Activated effector memory CD4-positive, alpha-beta T cell treated with Interleukin-2 at 50 U/mL for 16 hours (primary cell): Measurements from ENCODE around the gene SULT6B1.
"Not testable (repeated sequence)": the region's sequence is repeated elsewhere in the genome, so short reads cannot be mapped to it uniquely, and the experiment has no call there.

Experiments used
- DNase-seq: peaks from one replicate; pipeline ENCODE4 v3.0.0-alpha.2; 2020

The SULT6B1 gene

DNA sequence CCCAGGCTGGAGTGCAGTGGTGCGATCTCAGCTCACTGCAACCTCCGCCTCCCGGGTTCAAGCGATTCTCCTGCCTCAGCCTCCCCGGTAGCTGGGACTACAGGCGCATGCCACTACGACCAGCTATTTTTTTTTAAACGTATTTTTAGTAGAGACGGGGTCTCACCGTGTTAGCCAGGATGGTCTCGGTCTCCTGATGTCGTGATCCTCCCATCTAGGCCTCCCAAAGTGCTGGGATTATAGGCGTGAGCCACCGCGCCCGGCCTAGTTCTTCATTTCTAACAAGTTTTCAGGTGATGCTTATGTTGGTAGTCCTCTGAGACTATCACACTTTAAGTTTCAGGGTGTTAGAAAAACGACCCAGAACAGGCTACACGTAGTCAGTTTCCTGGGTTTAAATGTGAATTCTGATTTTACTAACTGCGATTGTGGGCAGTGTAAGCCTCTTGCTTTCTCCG, 7.4 kb upstream of the SULT6B1 start:
- not testable (repeated sequence) for DNase-seq

DNA sequence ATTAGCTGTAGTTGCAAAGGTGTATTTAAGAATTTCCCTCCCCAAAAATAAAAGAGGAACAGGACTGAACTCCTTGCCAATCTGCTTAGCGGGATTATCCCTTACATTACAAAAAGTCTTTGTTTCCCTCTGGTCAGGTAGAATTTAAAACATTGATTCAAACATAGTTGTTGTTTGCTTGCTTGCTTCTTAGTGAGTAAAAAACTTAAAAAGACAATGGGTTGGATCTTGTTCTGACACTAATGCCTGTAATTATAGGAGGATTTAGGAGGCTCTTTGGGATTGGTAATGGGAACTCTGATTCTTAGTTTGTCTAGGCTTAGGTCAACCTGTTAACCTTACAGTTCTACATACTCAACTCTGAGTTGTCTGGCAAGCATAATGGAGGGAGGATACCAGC, 4.1 kb upstream of the SULT6B1 start:
- DNase-seq: no peak

DNA sequence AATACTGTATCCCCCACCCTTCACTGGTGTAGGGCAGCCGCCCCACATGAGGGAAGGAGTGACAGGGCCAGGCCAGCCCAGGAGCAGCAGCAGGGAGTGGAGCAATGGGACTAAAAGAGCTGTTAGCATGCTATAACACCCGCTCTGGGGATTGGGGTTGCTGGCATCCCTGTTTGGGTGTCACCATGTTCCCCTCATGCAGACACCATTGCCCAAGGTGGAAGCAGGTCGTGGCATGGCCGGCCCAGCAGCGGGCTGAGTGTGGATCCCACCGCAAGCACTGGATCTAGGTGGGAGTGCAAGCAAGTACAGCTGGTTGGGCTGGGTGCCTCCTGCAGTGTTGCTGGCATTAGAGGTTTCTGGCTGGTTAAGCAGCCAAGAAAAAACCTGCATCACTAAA, 3.3 kb upstream of the SULT6B1 start:
- no peak for DNase-seq

DNA sequence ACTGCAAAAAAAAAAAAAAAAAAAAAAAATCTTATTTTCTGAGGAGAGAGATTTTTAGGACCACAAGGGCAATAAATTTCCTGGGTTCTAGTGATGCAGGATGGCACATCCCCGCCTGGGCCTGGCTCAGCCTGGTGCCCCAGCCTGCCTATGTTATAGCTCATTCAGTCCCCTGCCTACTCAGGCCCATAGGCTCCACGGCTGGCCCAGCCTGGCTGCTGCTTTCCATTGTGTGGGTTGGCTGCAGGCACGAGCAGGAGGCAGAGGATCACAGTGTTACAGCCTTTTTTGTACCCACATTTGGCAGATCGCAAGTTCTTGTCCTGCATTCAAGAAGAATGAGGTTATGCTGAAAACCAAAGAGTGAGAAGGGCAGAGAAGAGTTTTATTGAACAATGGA, 2.8 kb upstream of the SULT6B1 start:
- DNase-seq: no peak

DNA sequence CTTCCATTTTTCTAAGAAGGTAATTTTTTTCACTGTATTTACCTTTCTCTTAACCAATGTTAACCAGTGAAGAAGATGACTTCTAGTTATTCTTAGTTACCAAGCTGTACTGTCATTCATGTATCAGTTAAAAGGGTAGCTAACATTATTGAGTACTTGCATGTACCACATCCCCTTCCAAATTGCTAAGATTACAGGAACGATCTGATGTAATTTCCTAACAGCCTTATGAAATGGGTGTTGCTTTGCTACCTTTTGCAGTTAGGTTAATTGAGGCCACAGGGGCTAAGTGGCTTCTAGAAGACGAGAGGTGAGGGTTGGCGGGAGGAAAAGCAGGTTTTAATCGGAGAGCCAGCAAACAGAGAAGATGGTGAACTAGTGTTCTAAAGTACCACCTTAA, 1.8 kb upstream of the SULT6B1 start:
- no peak for DNase-seq

DNA sequence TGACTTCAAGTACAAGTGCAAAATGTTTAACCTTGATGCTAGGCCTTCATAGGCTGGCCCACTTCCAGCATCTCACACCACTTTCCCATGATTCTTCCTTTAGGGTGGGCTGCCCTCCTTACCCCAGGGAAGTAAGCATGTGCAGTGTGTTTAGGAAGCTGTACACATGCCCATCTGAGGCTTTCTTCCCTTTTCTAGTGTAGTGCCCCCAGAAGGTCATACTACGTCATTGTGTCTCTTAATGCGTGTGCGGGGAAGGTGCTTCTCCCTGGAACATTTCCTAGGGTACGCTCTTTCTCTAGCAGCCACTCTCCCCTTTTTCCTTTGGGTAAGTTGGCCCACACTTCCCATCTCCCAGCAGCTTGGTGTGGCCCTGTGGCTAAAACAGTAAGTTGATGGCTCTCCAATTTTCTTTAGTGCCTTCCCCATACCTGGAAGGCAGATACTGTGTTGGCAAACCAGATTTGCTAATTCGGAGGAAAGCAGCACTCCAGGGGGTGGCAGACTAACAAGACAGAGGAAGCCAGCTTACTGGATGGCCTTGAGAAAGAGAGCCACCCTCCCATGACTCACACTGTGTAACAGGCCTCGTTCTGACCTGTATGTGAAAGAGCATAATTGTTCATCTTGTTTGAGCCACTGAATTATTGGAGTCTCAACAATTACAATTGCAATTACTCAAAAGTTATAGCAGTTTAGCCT, 1.1 kb upstream of the SULT6B1 start:
- no peak for DNase-seq

DNA sequence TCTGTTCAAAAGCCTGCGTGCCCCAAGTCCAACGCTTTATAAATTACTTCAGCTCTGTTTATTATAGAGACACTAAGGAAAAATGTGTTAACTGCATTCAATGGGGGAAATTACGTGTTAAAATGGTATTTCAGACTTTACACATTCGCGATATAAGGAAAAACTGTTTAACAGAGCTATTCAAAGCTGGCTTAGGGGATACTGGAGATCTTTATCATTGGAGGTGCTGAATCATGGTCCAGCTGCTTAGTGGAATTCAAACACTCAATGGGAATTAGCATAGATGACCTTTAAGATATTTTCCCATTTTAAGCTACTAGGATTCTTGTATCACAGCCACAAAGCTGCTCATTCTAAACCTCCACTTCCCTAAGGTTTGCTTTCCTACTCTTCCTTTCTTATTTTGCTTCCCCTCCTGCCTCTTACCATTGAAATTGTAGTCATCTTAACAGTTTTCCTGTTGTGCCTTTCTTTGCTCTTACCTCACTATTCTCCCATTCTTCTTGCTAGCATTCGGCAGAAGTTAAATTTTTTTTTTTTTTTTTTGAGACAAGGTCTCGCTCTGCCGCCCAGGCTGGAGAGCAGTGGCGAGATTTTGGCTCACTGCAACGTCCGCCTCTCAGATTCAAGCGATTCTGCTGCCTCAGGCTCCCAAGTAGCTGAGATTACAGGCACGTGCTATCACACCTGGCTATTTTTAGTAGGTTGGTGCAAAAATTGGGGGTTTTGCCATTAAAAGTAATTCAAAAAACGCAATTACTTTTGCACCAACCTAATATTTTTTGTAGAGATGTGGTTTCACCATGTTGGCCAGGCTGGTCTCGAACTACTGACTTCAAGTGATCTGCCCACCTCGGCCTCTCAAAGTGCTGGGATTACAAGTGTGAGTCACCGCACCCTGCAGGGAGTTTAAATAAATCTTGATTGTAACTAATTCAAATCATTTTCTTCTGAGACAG, 6.5 kb downstream of the SULT6B1 start:
- DNase-seq: no peak

DNA sequence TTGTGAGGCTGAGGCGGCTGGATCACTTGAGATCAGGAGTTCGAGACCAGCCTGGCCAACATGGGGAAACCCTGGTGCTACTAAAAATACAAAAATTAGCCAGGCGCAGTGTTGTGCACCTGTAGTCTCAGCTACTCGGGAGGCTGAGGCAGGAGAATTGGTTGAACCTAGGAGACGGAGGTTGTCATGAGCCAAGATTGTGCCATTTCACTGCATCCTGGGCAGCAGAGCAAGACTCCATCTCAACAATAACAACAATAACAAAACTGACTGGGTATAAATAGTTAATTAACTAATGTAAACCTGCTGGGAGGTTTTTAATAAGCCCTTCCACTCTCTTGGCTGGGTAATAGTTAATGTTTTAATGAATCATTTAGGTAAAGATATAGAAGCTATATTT, 7.8 kb downstream of the SULT6B1 start:
- no peak for DNase-seq

DNA sequence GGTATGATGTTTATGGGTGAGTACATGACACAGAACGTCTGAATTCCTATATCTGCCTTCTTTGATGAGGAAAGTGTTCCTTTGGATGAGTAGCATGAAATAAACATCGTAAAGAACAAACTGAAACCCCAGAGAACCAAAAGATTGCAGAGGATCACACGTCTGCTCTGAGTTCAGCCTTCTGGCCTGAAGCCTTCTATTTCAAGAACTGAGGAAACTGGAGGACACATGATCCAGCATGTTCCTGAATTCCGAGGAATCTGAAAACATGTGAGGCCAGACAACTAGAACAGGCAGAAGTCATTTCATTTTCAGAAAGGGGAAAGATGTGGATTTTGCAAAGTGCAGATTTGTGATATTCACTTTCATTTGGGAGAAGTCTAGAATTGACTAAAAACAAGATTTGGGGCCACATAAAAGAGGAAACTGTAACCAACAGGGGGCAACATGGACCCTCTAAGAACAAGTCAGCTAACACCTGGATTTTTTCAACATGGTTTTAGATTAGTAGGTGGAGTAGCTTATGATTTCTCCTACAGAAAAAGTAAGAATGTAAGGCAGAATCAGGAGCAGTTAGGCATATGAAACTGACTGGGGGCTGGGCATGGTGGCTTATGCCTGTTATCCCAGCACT, 8.3 kb downstream of the SULT6B1 start:
- no peak for DNase-seq

DNA sequence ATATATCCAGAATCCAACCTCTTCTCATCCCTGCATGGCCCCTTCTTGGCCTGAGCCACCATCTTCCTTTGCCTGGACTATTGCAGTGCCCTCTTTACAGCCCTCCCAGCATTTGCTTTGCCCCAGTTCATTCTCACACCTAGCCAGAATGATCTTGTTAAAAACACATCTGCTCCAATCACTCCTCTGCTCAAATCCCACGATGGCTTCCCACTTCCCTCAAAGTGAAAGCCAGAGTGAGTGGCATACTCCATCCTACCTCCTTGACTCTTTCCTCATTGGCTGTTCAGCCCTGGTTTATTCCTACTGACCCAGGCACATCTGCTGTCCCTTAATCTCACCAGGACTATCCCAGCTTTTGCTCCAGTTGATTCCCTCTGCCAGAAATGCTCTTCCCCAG, 14.7 kb downstream of the SULT6B1 start:
- DNase-seq: no peak

DNA sequence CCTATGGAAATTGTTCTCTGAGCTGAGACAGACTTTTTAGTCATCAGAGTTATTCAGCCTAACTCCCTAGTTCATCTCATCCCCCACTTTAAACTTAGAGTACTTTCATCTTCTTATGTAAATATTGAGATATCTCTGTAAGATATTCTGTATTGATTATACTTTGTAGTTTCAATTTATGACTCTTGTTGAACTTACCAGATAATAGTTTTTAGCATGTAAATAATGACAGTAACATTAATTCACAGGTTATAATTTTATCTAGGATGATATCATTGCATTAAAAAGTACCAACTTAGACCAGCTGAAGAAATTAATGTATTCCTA, 16.9 kb downstream of the SULT6B1 start:
- no peak for DNase-seq

DNA sequence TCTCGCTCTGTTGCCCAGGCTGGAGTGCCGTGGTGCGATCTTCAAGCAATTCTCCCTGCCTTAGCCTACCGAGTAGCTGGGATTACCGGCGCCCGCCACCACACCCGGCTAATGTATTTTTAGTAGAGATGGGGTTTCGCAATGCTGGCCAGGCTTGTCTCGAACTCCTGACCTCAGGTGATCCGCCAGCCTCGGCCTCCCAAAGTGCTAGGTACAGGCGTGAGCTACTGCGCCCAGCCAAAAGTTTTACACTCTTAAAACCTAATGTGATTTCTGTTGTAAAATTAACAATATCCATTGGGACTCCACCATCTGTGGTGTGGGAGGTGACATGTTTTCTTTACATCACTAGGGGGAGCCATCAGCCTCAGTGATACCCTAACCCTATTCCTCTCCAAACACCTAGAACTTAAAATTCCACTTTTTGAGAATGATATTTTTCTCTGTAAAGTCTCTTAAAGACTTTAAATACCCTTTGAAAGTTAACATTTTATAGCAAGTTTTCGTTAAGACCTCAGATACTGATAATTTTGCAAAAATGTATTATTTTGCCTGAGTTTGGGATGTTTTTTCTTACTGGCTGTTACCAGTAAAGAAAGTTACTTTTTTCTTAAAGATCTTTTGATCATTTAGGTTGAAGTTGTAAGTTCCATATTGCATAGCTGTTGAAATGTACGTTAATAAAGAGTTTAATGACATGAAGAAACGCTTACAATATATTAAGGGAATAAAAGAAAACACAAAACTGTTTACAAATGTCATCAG, 20.1 kb downstream of the SULT6B1 start:
- DNase-seq: no peak

DNA sequence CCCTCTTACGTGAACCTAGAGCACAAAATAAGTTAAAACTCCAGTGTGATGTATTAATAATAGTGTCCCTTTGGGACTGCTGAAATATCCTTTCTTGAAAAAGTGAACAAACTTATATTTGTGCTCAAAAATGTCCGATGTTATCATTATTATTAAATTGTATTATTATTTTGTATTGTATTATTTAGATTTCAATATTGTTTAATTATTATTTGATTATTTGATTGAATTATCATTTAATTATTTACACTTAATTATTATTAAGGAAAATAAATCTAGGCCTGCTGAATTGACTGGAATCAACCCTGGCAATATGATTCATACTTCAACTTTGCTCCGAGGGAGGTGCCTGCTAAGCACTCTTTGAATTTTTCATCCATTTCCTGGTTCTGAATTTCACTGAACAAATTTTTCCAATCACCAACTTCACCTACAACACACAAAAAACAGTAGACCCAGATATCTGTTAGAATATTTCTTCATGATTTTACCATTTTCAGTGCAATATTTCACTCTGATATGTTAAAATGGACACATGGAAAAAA, 20.8 kb downstream of the SULT6B1 start:
- DNase-seq: no peak

DNA sequence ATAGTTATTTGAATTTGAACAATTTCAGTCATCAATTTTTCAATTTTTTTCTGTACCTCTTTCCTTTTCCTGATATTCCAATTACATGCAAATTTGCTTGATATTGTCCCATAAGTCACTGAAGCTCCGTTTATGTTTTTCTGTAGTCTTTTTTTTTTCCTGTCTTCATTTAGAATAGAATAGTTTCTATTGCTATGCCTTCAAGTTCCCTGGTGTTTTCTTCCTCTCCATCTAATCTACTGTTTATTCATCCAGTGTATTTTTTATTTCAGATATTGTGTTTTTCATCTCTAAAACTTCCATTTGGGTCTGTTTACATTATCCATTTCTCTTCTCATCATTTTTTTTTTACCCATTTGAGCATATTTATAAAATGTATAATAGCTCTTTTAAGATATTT, 23.7 kb downstream of the SULT6B1 start:
- DNase-seq: no peak

DNA sequence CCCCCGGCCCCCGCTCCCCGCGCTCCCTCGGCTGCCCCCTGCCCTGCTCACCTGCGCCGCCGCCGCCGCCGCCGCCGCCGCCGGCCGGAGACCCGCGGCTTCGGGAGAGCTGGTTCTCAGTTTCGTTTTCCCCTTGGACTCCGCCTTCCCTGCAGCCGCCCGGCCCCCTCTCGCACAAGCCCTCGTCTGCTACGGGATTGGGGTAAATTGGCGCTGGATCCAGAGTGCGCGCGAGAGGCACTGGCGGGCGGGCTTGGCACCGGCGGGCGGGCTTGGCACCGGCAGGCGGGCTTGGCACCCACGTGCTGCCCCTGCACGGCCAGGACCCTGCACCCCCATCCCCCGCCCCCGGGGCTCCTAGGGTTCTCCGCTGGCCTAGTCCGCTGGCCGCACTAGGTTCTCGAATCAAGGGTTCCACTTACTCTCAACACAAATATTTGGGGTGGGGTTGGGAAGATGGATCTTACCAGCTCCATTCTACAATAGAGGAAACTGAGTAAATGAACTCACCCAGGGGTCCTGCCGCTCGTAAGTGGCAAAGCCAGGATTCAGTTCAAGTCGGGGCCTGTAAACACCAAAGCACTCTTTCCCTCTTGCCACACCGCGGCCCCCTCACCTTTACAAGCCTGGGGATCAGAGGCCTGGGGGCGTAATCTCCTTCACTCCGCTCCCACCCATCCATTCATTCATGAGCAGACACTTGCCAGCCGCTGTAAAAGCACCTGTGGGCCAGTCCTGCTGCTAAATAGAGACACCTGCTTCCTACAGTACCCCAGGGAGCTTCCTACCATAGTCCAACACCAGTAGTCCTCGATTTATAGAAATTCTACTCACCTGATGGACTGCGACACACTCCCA, 31.4 kb downstream of the SULT6B1 start, which contains the start of gene EIF2AK2:
Gene EIF2AK2, minus strand, starts transcription at position 124 of the 858 bp plus-strand sequence. CDS start 9,174 bp downstream, outside the sequence.
- DNase-seq: peak; percentile 77

DNA sequence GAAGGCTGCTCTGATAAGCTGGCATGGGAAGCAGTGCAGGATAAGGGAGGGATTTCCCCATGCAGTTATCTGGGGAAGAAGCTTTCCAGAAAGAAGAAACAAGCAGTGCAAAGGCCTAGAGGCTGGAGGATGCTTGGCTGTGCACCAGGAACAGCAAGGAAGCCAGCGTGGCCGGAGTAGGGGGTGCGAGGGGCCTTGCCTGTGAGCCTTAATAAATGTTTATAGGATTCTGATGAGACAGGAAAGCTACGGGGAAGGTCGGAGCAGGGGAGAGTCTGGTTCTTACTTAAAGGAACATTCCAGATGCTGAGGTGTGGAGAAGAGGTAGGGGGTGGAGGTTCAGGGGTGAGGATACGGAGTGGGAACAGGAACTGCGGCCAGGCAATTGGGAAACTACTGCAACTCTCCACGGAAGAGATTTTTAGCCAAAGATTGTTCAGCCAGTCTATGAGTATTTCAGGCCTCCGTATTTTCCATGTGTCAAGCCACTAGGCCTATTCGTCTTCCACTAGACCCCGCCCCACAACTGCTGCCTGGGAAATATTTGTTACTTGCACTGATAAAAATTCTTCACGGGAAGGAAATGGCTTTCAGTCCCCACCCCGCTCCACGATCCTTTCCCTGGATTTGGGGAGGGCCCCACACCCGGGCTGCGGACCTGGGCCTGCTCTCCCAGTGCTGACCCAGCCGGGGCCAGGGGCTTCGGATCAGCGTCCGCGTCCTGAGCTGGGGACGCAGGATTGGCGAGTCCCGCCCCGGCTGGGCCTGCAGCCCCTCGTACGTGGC, 32.2 kb downstream of the SULT6B1 start:
- DNase-seq: no peak

DNA sequence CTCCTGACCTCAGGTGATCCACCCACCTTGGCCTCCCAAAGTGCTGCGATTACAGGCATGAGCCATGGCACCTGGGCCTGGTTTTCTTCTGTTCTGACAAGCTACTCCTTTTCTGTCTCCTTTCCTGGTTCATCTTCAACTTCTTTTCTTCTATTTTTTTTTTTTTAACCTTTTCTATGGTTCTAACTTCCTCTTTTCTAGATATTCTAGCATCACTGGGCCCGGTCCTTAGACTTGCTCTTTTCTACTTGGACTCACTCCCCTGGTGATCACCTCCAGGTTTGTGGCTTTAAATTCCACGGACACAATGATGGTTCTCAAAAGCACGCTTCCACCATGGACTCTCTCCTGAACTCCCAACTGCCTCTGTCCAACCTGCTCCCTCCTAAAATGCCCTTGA, 33.7 kb downstream of the SULT6B1 start:
- DNase-seq: no peak

DNA sequence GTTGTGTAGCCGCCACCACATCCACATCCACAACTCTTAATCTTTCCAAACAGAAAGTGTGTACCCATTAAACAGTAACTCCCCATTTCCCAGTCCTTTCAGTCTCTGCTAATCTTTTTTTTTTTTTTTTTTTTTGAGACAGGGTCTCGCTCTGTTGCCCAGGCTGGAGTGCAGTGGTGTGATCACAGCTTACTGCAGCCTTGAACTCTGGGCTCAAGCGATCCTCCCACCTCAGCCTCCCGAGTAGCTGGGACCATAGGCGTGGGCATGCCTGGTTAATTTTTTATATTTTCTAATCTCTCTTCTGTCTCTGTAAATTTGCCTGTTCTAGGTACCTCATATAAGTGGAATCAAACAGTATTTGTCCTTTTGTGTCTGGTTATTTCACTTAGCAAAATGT, 35.2 kb downstream of the SULT6B1 start:
- no peak for DNase-seq

DNA sequence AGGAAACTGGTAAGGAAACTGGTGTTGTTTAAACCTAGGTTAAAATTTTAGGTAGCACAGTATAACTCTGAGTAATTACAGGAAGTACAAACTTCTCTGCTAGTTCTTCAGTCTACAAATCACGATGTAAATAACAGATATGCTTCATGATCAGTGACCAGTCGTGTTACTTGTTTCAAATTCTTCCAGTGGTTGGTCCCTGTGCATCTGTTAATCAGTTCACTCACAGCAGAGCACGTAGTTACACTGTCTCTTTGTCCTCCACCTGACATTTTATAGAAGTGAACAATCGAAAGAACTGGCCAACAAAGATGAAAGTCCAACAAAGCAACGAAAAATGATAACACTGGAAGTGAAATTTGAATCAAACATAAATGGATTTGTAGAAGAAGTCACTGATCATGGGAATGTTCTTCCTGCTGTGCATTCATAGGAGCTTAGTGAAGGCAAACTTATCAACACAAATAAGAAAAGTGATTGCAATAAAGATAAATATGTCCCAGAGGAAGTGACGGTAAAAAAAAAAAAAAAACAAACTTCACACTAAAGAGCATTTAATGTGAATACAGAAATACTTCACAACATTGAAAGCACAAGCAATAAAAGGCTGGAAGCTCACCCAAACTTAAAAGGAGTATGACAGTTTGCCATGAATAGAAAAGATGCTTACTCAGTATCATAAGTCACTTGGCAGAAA, 38.7 kb downstream of the SULT6B1 start:
- no peak for DNase-seq

DNA sequence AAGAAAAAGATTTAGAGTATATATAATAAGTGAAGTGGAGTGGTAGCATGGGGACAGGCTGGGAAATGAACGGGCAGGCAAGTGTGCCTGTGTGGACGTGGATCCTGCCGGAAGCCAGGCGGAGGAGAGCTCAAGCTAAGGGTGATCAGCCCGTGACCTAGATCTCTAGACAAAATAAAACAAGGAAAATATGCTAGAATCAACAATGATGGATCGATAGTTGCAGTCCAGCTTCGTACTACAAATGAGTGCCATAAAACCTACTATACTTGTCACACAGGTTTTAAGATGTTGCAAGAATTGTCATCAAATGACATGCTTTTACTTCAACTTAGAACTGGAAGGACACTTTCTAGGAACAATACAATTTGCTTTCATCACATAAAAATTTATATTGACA, 40.1 kb downstream of the SULT6B1 start:
- DNase-seq: no peak
